CD4-positive, alpha-beta T cell treated with Interferon gamma for 1 hour (primary cell): ENCODE results near the gene RARA.

Experiments used
- DNase-seq: peaks from one replicate; pipeline ENCODE4 v3.0.0-alpha.2; 2020

Gene RARA

GRCh38 chr17:40316571-40317344, 7.8 kb downstream of the RARA start:
- DNase-seq: no peak

GRCh38 chr17:40317345-40317873, 8.4 kb downstream of the RARA start:
- DNase-seq: peak; percentile 54

DNA sequence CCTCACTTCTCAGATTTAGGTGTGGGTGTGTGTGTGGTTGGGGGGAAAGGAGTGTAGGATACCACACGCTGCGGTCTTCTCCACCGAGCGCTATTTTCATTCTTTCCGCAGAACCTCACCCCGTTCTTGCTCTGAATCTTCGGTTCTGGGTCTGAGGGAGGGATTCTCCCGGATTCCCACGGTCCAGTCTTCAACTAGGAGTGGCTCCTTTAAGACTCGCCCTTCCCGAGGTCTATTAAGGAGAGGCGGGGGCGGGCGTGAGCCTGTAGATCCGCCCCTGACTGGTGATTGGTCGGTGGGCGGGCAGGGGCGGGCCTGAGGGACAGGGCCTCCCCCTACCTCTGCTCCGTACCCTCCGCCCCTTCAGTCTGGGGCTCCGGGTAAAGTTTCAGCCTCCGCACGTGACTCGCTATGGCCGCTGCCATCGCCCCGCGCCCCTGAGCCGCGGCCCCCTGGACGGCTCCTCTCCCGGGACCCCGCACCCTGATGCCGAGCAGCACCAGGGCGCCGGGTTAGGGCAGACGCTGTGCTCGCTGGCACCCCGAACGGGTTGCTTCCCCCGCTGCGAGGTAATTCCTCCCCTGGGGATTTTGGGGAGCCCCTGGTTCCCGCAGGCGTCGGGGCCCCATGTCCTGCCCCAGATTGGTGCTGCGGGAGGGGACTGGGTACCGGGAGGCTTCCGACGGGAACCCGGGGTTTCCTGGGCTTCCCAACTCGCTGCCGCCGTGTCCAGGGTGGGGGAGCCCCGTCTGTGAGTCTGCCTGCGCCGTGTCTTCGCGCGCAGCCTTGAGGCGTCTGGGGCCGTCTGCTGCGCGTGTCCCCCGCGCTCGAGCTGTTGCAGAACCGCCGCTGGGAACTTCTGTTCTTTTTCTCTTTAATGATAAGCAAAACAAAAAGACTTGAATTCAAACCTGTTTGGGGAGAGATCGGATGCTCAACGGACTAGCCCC, 9.2 kb downstream of the RARA start:
- DNase-seq: peak; percentile 93

- DNase-seq: no peak
Observed at GRCh38 chr17:40318830-40319391, 9.9 kb downstream of the RARA start.

GRCh38 chr17:40319651-40320540, 10.9 kb downstream of the RARA start:
- peak; percentile 88 for DNase-seq

DNA sequence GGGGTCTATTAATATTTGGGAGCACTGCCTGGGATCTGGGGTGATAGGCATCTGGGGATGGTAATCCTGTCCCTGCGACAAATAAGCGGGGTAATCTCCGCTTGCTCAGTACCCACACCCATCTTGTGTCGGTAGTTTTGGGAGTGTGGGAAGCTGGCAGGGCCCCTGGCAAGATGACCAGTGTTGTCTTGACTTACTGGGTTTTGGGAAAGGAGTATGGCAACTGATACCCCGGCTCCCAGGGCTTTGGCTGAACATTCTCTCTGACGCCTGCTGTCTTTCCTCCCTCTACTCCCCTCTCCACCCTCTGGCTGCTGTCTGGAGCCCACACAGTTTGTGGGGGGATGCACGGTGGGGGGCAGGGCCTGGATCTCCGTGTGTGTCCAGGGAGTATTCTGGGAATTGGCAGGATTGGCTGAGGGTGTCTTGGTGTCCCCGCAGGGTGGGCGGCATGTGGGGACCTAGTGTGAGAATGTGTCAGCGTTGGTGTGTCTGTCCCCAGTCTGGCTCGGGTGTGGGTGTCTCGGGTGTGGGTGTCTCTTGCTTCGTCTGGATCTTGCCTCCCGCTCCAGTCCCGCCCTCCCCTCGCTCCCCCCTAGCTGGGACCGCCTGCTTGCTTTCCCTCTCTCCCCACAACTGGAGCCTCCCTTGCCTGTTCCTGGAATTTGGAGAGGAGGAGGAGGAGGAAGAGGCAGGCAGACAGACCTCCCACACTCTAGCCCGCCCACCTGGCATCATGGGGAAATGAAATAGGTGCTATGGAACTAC, 12.0 kb downstream of the RARA start:
- peak; percentile 77 for DNase-seq

DNA sequence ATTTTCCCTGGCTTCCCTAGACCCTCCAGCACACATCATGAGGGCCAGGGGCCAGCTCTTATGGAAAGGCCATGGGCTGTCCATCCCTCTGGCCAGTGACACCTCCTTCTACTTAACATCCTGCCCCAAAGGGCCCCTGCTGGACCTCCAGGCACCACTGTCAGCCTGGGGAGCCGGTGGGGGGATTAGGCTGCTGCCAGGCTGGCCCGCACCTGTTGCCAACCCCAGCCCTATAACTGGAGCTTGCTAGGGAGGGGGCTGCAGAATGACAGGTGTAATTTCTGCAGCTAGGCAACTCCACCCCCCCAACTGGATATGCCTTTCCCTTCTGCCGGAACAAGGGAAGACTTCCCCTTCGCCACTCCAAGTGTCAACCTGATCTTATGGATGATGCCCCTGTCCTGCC, 12.5 kb downstream of the RARA start:
- DNase-seq: no peak

DNA sequence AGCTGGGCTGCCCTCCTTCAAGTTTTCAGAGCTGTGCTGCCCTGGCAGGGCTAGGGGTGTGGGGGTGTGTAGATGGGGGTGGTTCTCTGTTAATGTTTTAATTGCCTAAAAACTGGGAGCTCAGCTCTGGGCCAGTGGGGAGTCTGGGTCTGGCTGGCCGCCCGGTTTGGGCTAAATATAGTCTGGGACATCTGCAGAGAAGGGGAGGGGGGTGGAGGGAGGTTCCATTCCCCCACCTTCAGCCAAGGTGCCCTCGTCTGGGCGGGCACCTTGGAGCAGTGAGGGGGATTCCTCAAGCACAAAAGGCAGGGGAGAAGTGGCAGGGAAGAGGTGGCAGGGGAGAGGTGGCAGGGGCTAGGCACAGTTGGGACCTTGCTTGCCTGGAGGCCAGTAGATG, 13.0 kb downstream of the RARA start:
- DNase-seq: no peak

DNA sequence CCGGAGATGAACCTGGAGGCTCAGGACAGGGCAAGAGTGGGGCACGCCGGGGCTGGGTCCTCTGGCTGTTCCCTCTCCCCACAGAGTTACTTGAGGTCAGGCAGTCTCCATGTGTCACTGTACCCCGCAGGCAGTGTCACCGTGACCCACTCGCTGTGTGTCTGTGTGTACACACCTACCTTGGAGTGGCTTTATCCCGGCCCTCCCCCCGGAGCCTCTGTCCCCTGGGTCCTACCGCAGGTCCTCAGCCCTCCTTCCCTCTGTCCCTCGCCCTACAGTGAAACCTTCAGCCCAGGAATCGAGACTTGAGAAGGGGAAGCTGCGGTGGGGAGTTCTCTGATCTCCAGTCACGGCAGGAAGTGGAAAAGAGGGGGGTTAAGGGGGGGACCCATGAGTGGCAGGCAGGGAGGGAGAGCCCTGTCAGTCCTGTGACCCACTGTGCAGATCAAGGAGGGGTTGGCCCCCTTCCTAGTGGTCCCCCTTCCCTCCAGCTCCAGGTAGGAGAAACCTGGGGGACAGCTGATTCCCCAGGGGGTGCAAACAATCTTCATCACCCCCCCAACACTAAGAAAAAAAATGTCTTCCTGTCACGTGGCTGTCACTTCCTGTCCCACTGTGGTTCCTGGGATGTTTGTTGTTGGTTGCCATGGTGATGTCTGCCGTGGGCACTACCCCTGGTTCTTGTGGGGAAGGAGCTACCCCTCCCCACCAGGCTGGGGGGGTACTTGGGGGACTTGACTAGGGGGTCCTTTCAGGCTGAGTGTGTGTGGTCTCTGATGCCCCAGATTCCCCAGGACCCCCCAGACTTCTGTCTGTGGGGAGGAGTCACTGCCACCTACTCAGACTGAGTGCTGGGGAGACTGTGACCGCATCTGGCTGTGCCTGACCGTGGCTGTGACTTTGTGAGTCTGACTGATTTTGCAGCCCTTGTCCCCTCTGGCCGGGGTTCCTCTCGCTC, 13.7 kb downstream of the RARA start:
- peak; percentile 97 for DNase-seq

DNA sequence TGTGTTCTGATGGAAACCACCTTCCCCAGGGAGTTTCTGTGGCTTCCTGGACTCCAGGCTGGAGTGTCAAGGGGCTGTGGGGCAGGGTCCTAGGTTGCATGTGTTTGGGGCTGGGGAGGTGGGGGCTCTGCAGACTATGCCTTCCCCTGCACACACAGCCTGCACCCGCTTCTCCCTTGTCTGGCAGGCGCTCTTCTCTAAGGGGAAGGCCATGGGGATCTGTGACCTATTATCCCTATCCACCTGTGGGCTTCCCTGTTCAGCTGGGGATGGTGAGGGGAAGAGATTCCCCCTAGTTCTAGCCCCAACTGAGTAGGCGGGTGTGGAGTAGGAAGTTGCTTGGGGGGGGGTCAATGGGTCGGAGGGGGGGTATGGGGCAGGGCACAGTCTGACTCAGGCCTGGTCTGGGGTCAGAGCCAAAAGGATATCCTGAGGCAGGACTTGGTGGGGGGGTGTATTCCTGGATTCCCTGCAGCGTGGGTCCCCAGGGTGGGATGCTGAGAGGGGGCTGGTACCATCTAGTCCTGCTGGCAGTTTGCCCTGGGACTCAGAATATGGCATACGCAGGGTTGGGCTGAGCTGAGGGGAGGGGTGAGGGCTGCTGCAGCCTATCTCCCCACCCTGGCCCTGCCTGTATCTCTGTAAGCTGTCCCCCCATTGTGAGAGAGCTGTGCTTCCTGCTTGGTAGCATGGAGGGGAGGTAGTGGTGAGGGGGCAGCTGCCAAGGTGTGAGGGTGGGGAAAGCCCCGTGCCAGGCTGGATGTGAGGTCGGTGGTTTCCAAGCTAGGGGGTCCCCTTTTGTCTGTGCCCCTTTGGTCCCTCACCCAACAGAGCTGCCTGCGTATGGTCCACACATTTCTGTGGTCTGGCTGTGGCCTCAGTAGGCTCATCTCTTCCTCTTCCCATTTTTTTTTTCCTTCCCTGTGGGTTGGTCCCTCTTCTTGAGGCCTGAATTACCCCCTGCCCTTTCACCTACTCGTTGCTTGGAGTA, 14.7 kb downstream of the RARA start:
- DNase-seq: peak; percentile 93

GRCh38 chr17:40325156-40326013, 16.4 kb downstream of the RARA start:
- DNase-seq: peak; percentile 56

- DNase-seq: peak; percentile 84
Observed at GRCh38 chr17:40326014-40326831, 17.2 kb downstream of the RARA start.

DNA sequence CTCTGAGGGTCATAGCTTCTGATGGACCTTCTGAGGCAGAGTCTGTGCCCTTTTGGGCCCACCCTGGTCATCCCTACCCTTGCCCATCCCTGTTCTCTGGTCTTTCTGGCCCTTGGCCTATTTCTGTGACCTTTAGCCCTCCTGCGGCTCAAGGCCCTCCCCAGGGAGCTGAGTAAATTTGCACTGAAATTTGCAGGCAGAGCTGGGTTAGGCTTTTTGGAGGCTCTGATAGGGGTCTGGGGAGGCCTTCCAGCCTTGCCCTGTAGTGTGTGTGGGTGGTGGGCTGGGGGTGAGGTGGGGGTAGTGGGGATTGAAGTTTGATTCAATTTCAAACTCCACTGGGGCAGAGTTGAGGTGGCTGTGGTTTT, 17.8 kb downstream of the RARA start:
- no peak for DNase-seq

GRCh38 chr17:40327244-40327729, 18.3 kb downstream of the RARA start:
- DNase-seq: no peak

GRCh38 chr17:40327735-40328385, 18.9 kb downstream of the RARA start:
- no peak for DNase-seq

- no peak for DNase-seq
Observed at GRCh38 chr17:40328386-40328766, 19.4 kb downstream of the RARA start.
